Neural cell (in vitro differentiated cells): ENCODE measurements around the gene SLC6A14. TPM values are rescaled to one million over a fixed set of nuclear protein-coding genes. Genes with fewer than 3 reads are reported as not detected.

Source experiments
- H2AFZ ChIP-seq: fragments of 200-600, 300-800 bp; sonication (generic), shearing (Covaris generic); 2 replicates; pipeline ENCODE4 v1.6.0; 2014; ENCODE audit warnings: low read depth, mild to moderate bottlenecking, antibody characterized with exemption, low read length, moderate library complexity
- H3F3A ChIP-seq: fragments of 200-600 bp; shearing (Covaris generic); 2 replicates; pipeline ENCODE4 v1.6.1; 2016; ENCODE audit warnings: mild to moderate bottlenecking, moderate library complexity, mixed read lengths, antibody characterized with exemption, low read length; ENCODE audit not compliant: insufficient read depth, poor library complexity, severe bottlenecking
- H3K27ac ChIP-seq: fragments of 200-600, 300-800 bp; sonication (generic), shearing (Covaris generic); 2 replicates; pipeline ENCODE4 v1.5.1; 2014; ENCODE audit warnings: mild to moderate bottlenecking, low read length, moderate library complexity
- H3K27me3 ChIP-seq: fragments of 300-800, 200-600 bp; sonication (generic), shearing (Covaris generic); 2 replicates; pipeline ENCODE4 v1.6.0; 2014; ENCODE audit warnings: mild to moderate bottlenecking, low read depth, low read length, moderate library complexity; ENCODE audit not compliant: insufficient read depth
- H3K36me3 ChIP-seq: fragments of 300-800, 200-600 bp; sonication (generic), shearing (Covaris generic); 2 replicates; pipeline ENCODE4 v1.5.1; 2014; ENCODE audit warnings: mild to moderate bottlenecking, antibody characterized with exemption, low read length, moderate library complexity; ENCODE audit not compliant: insufficient read depth
- H3K4me2 ChIP-seq: fragments of 300-800, 200-600 bp; sonication (generic), shearing (Covaris generic); 2 replicates; pipeline ENCODE4 v1.6.0; 2014; ENCODE audit warnings: mild to moderate bottlenecking, low read length
- H3K4me3 ChIP-seq: fragments of 300-800, 200-600 bp; sonication (generic), shearing (Covaris generic); 2 replicates; pipeline ENCODE4 v1.5.1; 2014; ENCODE audit warnings: mild to moderate bottlenecking, low read length, moderate library complexity
- H3K79me2 ChIP-seq: fragments of 200-600 bp; shearing (Covaris generic); replicated peaks from 2 replicates; pipeline ENCODE4 v1.6.0; 2014; ENCODE audit warnings: mild to moderate bottlenecking, low read length, moderate library complexity; ENCODE audit not compliant: insufficient read depth
- H3K9ac ChIP-seq: fragments of 300-800, 200-600 bp; sonication (generic), shearing (Covaris generic); 2 replicates; pipeline ENCODE4 v1.6.1; 2016; ENCODE audit warnings: mild to moderate bottlenecking, low read length, mixed read lengths
- H3K9me2 ChIP-seq: fragments of 200-600 bp; shearing (Covaris generic); 2 replicates; pipeline ENCODE4 v1.6.1; 2016; ENCODE audit warnings: mild to moderate bottlenecking, low read length, mixed read lengths; ENCODE audit not compliant: insufficient read depth
- H3K9me3 ChIP-seq: fragments of 200-600, 300-800 bp; sonication (generic), shearing (Covaris generic); 2 replicates; pipeline ENCODE4 v1.6.1; 2016; ENCODE audit warnings: mild to moderate bottlenecking, mixed run types, low read length, moderate library complexity, mixed read lengths
- H4K20me1 ChIP-seq: fragments of 200-600 bp; shearing (Covaris generic); 2 replicates; pipeline ENCODE4 v1.6.1; 2016; ENCODE audit warnings: mild to moderate bottlenecking, mixed run types; ENCODE audit not compliant: insufficient read depth
- EP300 ChIP-seq: fragments of 450-650 bp; conservative IDR thresholded peaks from 2 replicates; pipeline ENCODE4 v1.6.1; 2014; ENCODE audit warnings: antibody characterized with exemption, mild to moderate bottlenecking, moderate library complexity; ENCODE audit not compliant: poor library complexity, severe bottlenecking
- EZH2 ChIP-seq: fragments of 200-600, 300-800 bp; shearing (Covaris generic), sonication (generic); IDR thresholded peaks from 2 replicates; pipeline ENCODE4 v1.6.1; 2014; ENCODE audit warnings: antibody characterized with exemption, low read length, borderline replicate concordance, mild to moderate bottlenecking; ENCODE audit not compliant: insufficient read depth, poor library complexity, severe bottlenecking
- MXI1 ChIP-seq: fragments of 450-650 bp; conservative IDR thresholded peaks from 2 replicates; pipeline ENCODE4 v1.6.1; 2014; ENCODE audit warnings: antibody characterized with exemption, mild to moderate bottlenecking; ENCODE audit not compliant: poor library complexity, severe bottlenecking
- POLR2AphosphoS5 ChIP-seq: IDR thresholded peaks from 2 replicates; pipeline ENCODE4 v1.6.1; 2012
- RAD21 ChIP-seq: fragments of 450-650 bp; conservative IDR thresholded peaks from 2 replicates; pipeline ENCODE4 v1.6.1; 2014; ENCODE audit warnings: antibody characterized with exemption, mild to moderate bottlenecking, moderate library complexity
- SMC3 ChIP-seq: fragments of 450-650 bp; conservative IDR thresholded peaks from 2 replicates; pipeline ENCODE4 v1.6.1; 2014; ENCODE audit warnings: antibody characterized with exemption, mild to moderate bottlenecking, moderate library complexity; ENCODE audit not compliant: poor library complexity
- TAF1 ChIP-seq: IDR thresholded peaks from 2 replicates; pipeline ENCODE4 v1.6.1; 2012; ENCODE audit warnings: low read depth
- polyA plus RNA-seq: library from polyadenylated mRNA; depleted of rRNA; stranded (reverse); fragments of >200 nt; gene quantifications from 2 replicates; pipeline ENCODE4 v1.2.3, GENCODE V29; 2014
- TF ChIP-seq, protein P1 (sequence below): IDR thresholded peaks from 2 replicates; pipeline ENCODE4 v1.6.1; 2012; ENCODE audit warnings: borderline replicate concordance
- TF ChIP-seq, protein P2 (sequence below): fragments of 450-650 bp; IDR thresholded peaks from 2 replicates; pipeline ENCODE4 v1.5.1; 2014; ENCODE audit warnings: antibody characterized with exemption, mild to moderate bottlenecking, moderate library complexity; ENCODE audit not compliant: poor library complexity, severe bottlenecking

The SLC6A14 gene
- polyA plus RNA-seq, 1 donor from 2014 or later = not detected

DNA sequence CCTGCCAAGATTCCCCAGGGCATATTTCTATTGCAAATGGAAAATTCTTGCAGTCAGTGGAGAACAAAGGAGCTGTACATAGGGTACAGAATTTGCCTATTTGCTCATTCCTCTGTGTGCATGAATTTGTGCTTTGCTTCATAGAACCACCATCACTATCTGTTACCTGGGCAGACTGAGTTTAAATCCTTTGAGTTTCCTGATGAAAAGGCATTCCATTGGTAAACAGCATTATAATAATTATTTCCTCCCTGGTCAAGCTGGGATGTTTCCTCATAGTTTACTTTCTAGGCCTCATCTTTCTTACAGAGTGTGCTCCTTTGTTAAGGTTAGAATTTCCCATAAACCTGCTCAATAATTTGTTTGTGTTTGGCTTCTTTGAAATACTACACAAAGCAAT is 809 bp upstream of the SLC6A14 start:
- H3K9me3 ChIP-seq = no peaks in the 10 kb centered on the region
- no peaks in the 10 kb centered on the region for H4K20me1 ChIP-seq
- no peak overlapping the region for H2AFZ ChIP-seq
- H3F3A ChIP-seq = no peaks in the 10 kb centered on the region
- H3K4me2 ChIP-seq = no peak overlapping the region
- H3K79me2 ChIP-seq = no peaks in the 10 kb centered on the region
- no peaks in the 10 kb centered on the region for H3K27me3 ChIP-seq
- no peak overlapping the region for H3K9ac ChIP-seq
- H3K27ac ChIP-seq = no peak overlapping the region
- no peak overlapping the region for H3K4me3 ChIP-seq
- H3K9me2 ChIP-seq = no peaks in the 10 kb centered on the region
- H3K36me3 ChIP-seq = no peaks in the 10 kb centered on the region
- TF ChIP-seq POLR2AphosphoS5 = no peak
- TF ChIP-seq, protein P1, sequence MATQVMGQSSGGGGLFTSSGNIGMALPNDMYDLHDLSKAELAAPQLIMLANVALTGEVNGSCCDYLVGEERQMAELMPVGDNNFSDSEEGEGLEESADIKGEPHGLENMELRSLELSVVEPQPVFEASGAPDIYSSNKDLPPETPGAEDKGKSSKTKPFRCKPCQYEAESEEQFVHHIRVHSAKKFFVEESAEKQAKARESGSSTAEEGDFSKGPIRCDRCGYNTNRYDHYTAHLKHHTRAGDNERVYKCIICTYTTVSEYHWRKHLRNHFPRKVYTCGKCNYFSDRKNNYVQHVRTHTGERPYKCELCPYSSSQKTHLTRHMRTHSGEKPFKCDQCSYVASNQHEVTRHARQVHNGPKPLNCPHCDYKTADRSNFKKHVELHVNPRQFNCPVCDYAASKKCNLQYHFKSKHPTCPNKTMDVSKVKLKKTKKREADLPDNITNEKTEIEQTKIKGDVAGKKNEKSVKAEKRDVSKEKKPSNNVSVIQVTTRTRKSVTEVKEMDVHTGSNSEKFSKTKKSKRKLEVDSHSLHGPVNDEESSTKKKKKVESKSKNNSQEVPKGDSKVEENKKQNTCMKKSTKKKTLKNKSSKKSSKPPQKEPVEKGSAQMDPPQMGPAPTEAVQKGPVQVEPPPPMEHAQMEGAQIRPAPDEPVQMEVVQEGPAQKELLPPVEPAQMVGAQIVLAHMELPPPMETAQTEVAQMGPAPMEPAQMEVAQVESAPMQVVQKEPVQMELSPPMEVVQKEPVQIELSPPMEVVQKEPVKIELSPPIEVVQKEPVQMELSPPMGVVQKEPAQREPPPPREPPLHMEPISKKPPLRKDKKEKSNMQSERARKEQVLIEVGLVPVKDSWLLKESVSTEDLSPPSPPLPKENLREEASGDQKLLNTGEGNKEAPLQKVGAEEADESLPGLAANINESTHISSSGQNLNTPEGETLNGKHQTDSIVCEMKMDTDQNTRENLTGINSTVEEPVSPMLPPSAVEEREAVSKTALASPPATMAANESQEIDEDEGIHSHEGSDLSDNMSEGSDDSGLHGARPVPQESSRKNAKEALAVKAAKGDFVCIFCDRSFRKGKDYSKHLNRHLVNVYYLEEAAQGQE = no peak
- TF ChIP-seq, protein P2, sequence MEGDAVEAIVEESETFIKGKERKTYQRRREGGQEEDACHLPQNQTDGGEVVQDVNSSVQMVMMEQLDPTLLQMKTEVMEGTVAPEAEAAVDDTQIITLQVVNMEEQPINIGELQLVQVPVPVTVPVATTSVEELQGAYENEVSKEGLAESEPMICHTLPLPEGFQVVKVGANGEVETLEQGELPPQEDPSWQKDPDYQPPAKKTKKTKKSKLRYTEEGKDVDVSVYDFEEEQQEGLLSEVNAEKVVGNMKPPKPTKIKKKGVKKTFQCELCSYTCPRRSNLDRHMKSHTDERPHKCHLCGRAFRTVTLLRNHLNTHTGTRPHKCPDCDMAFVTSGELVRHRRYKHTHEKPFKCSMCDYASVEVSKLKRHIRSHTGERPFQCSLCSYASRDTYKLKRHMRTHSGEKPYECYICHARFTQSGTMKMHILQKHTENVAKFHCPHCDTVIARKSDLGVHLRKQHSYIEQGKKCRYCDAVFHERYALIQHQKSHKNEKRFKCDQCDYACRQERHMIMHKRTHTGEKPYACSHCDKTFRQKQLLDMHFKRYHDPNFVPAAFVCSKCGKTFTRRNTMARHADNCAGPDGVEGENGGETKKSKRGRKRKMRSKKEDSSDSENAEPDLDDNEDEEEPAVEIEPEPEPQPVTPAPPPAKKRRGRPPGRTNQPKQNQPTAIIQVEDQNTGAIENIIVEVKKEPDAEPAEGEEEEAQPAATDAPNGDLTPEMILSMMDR = no peak

- no peaks in the 10 kb centered on the region for H3K27me3 ChIP-seq
- no peaks in the 10 kb centered on the region for H3K36me3 ChIP-seq
- no peak overlapping the region for H3K9ac ChIP-seq
- H3K79me2 ChIP-seq = no peaks in the 10 kb centered on the region
- no peak overlapping the region for H3K27ac ChIP-seq
- H3K4me3 ChIP-seq = no peak overlapping the region
- H2AFZ ChIP-seq = no peak overlapping the region
- H3K9me2 ChIP-seq = no peaks in the 10 kb centered on the region
- H3K9me3 ChIP-seq = no peaks in the 10 kb centered on the region
- H3F3A ChIP-seq = no peaks in the 10 kb centered on the region
- no peak overlapping the region for H3K4me2 ChIP-seq
- TF ChIP-seq, protein P2 = no peak
- TF ChIP-seq EP300 = no peak
- no peak for TF ChIP-seq POLR2AphosphoS5
- TF ChIP-seq TAF1 = no peak
- TF ChIP-seq EZH2 = no peak
- TF ChIP-seq RAD21 = no peak
- TF ChIP-seq SMC3 = no peak
- TF ChIP-seq, protein P1 = no peak
- no peak for TF ChIP-seq MXI1
- no peaks in the 10 kb centered on the region for H4K20me1 ChIP-seq
These were observed 12.8 kb downstream of the SLC6A14 start for GRCh38 chrX:116449156-116449555.
